CD4-positive, alpha-beta T cell (primary cell): Measurements from ENCODE around the gene ERH. TPM values are rescaled to one million over a fixed set of nuclear protein-coding genes. Genes with fewer than 3 reads are reported as not detected.

Source experiments
- ATAC-seq: fragments of 200-7000 bp; cut with Tn5 transposase; one replicate; pipeline ENCODE4 v1.10.0; 2022; ENCODE audit warnings: mild to moderate bottlenecking; ENCODE audit not compliant: poor library complexity
- CTCF ChIA-PET: fragments of 350-600 bp; sonication (Branson Sonifier 250); formaldehyde crosslinking; loops from one replicate; lab custom pipeline; 2021; ENCODE audit warnings: antibody characterized with exemption, inconsistent platforms; lab: Charles Lee
- POLR2A ChIA-PET: fragments of 350-600 bp; sonication (Branson Sonifier 250); formaldehyde crosslinking; loops from one replicate; lab custom pipeline; 2021; ENCODE audit warnings: antibody characterized with exemption, inconsistent platforms; lab: Charles Lee
- DNase-seq, 14 experiments: peaks; one replicate each; pipeline ENCODE4 v3.0.0-alpha.2; 2013 to 2020; ENCODE audit warnings: mixed read lengths in 2 of 14
- H3K27ac ChIP-seq, 2 donors: one replicate each; pipeline versions ENCODE4 v1.5.1 to v1.7.0; 2013; ENCODE audit warnings: low read length in 2 of 2, low read depth in 1 of 2, mild to moderate bottlenecking in 1 of 2
- H3K27me3 ChIP-seq, 2 experiments: 1 replicate in 1 of 2; 2 replicates in 1 of 2; pipeline versions ENCODE4 v1.6.1 to v1.7.0; 2013; ENCODE audit warnings: low read length in 2 of 2, control low read depth in 1 of 2, mild to moderate bottlenecking in 1 of 2, moderate library complexity in 1 of 2; ENCODE audit not compliant: insufficient read depth in 2 of 2, control insufficient read depth in 1 of 2
- H3K36me3 ChIP-seq: one replicate; pipeline ENCODE4 v1.6.1; 2013; ENCODE audit warnings: low read length, control low read depth; ENCODE audit not compliant: insufficient read depth
- H3K4me1 ChIP-seq: one replicate; pipeline ENCODE4 v1.6.1; 2013; ENCODE audit warnings: low read length, control low read depth; ENCODE audit not compliant: insufficient read depth
- H3K4me3 ChIP-seq: one replicate; pipeline ENCODE4 v1.5.1; 2013; ENCODE audit warnings: mild to moderate bottlenecking, low read length, moderate library complexity
- H3K9me3 ChIP-seq, 2 experiments: 1 replicate in 1 of 2; 2 replicates in 1 of 2; pipeline versions ENCODE4 v1.6.1 to v1.7.0; 2013; ENCODE audit warnings: low read length in 2 of 2, mild to moderate bottlenecking in 2 of 2, control low read depth in 1 of 2, moderate library complexity in 1 of 2; ENCODE audit not compliant: control insufficient read depth in 1 of 2, insufficient read depth in 1 of 2
- H3K27ac Mint-ChIP-seq: one replicate; pipeline ENCODE4 v1.8.0; 2020; ENCODE audit warnings: mixed read lengths
- H3K27me3 Mint-ChIP-seq: one replicate; pipeline ENCODE4 v1.8.0; 2021; ENCODE audit warnings: mixed read lengths
- H3K36me3 Mint-ChIP-seq: one replicate; pipeline ENCODE4 v1.8.0; 2021; ENCODE audit warnings: low read depth, mixed read lengths
- H3K4me1 Mint-ChIP-seq: one replicate; pipeline ENCODE4 v1.8.0; 2021; ENCODE audit warnings: low read depth, mixed read lengths
- H3K4me3 Mint-ChIP-seq: one replicate; pipeline ENCODE4 v1.8.0; 2020; ENCODE audit warnings: mild to moderate bottlenecking, mixed read lengths
- H3K9me3 Mint-ChIP-seq: one replicate; pipeline ENCODE4 v1.8.0; 2020; ENCODE audit warnings: mixed read lengths
- intact Hi-C, 2 experiments: fragments of 100-400 bp; cut with DNase I in 1 of 2; cut with micrococcal nuclease in 1 of 2; formaldehyde crosslinking; loops; one replicate each; pipeline versions ENCODE4 v1.15.1 to v1.9.0; 2023 to 2025; cut with DNase I, micrococcal nuclease
- polyA plus RNA-seq, 2 donors: library from polyadenylated mRNA; unstranded; fragments of 120-200 nt; gene quantifications; one replicate each; pipeline ENCODE4 v1.2.1, GENCODE V29; 2013
- total RNA-seq, 174 experiments: library from RNA in 2 of 174; stranded (reverse) in 2 of 174; gene quantifications; one replicate each; pipeline ENCODE4 v1.2.3 and lab custom pipeline; 2021 to 2026
- TF ChIP-seq, protein P1 (sequence below): fragments of 200-600 bp; IDR thresholded peaks from one replicate; pipeline ENCODE4 v1.8.0; 2022; ENCODE audit warnings: antibody characterized with exemption, mild to moderate bottlenecking

The ERH gene
- total RNA-seq (10 to 100 TPM; 87.0 to 96.3 TPM), total RNA-seq (lab: John Stamatoyannopoulos, UW) (27.4 to 192 (median 46.7) reads per million in 172 experiments)
- 112 TPM for polyA plus RNA-seq (2013, experiment 1 of 2)
- polyA plus RNA-seq (2013, experiment 2 of 2), result 98.1 TPM

DNA sequence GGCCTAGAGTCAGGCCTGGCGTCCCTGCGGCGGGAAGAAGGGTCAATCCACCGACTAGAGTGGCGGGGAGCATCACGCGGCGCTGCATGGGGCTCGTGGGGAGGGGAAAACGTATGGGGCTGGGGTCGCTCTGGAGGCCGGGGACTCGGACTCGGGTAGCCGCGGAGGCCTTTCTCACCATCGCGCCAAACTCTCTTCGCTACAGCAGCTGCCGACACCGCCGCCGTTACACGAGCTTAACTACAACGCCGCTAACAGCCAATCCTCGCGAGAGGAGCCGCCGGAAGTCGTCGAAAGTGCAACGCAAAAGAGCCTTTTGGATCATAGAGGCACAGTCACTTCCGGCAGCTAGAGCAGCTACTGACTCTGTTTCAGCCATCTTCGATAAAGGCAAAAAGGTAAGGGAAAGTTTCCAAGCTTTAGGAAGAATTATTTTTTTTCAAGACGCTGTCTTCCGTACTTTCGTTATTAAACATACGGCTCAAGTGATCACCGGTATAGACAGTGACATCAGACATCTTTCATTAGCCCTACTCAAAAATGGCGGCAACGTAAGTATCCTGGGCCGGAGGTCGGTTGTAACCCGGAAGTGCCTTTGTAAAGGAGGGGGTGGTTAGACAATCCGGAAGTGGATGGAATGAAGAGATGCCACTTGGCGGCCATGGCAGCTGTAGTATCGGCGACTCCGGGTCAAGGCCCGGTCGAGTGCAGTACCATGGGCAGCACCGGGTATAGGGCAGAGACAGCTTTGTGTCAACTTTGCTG lies at the start of gene ERH, which contains the start of gene SLC39A9:
Gene ERH, minus strand, starts transcription at position 247 of the 765 bp plus-strand sequence. Its CDS starts 66 bp downstream, at position 181.
Gene SLC39A9, plus strand, starts transcription at position 640 of the 765 bp plus-strand sequence. CDS start 678 bp downstream, outside the sequence.
- Mint-ChIP-seq H3K9me3 (no peaks in the 10 kb centered on the region), H3K36me3 (peaks cover 54% of the 10 kb centered on the region), H3K4me1 (peaks cover 85% of the 10 kb centered on the region), H3K27me3 (no peaks in the 10 kb centered on the region), H3K4me3 (peak within 1 kb of the TSS; percentile 96), H3K27ac (peak within 1 kb of the TSS; percentile 99)
- H3K27ac ChIP-seq, result peak within 1 kb of the TSS; percentile 82 to 92
- H3K4me1 ChIP-seq, result peaks cover 53% of the 10 kb centered on the region
- ChIA-PET POLR2A (interaction anchor here (0.7 to 2.8 kb wide), 19 partner anchors 10 to 1581 kb away, joined by 3 to 33 read pairs (median 5); partner anchors contain the start of genes COX16, DCAF5, EXD2 and MAP3K9), CTCF (interaction anchor here (1.3 to 1.9 kb wide), 3 partner anchors 62 to 269 kb away, joined by 3 to 4 read pairs (median 3); no protein-coding TSS in a partner anchor)
- intact Hi-C loops, result loop anchor here (2.0 to 10.0 kb wide), 9 partner anchors 207 to 1924 kb away; partner anchors contain the start of genes DCAF5 (in 2 of the 2), SRSF5 (in 2 of the 2), COX16 (in 1 of the 2) and MED6 (in 1 of the 2)
- H3K4me3 ChIP-seq, result peak within 1 kb of the TSS; percentile 94
- no peaks in the 10 kb centered on the region for H3K27me3 ChIP-seq
- DNase-seq (peak; percentile 90 to 98 (median 93)), ATAC-seq (peak; percentile 84)
- TF ChIP-seq, protein P1, sequence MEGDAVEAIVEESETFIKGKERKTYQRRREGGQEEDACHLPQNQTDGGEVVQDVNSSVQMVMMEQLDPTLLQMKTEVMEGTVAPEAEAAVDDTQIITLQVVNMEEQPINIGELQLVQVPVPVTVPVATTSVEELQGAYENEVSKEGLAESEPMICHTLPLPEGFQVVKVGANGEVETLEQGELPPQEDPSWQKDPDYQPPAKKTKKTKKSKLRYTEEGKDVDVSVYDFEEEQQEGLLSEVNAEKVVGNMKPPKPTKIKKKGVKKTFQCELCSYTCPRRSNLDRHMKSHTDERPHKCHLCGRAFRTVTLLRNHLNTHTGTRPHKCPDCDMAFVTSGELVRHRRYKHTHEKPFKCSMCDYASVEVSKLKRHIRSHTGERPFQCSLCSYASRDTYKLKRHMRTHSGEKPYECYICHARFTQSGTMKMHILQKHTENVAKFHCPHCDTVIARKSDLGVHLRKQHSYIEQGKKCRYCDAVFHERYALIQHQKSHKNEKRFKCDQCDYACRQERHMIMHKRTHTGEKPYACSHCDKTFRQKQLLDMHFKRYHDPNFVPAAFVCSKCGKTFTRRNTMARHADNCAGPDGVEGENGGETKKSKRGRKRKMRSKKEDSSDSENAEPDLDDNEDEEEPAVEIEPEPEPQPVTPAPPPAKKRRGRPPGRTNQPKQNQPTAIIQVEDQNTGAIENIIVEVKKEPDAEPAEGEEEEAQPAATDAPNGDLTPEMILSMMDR, result no peak
- no peaks in the 10 kb centered on the region for H3K9me3 ChIP-seq
- H3K36me3 ChIP-seq, result peaks cover 28% of the 10 kb centered on the region

DNA sequence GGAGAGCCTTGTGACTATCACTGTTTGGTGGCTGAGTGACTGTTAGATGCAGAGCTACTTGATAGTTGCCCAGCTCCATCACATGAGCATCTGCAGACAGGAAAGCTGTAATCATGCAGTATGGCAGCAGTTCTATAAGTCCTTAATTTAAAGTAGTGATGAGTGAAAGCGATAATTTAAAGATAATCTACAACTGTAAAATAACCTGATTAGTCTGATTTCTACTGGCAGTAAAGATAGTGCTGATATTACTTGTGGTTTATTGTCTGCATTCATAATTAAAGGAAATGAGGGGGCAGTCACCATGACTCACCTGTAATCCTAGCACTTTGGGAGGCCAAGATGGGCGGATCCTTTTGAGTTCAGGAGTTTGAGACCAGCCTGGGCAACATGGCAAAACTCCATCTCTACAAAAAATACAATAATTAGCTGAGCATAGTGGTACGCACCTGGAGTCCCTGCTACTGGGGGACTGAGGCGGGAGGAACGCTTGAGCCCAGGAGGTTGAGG lies 45.3 kb upstream of the ERH start:
- intact Hi-C loops, result no loop called here
- Histone ChIP-seq H3K4me3 (no peak overlapping the region), H3K9me3 (no peaks in the 10 kb centered on the region), H3K36me3 (peaks cover 15% of the 10 kb centered on the region), H3K27ac (no peak overlapping the region), H3K27me3 (no peaks in the 10 kb centered on the region), H3K4me1 (no peaks in the 10 kb centered on the region)
- TF ChIP-seq, protein P1, result no peak
- H3K4me3 Mint-ChIP-seq, result no peak overlapping the region
- ATAC-seq, result no peak
- DNase-seq, result no peak
- no peaks in the 10 kb centered on the region for H3K9me3 Mint-ChIP-seq
- H3K27ac Mint-ChIP-seq, result no peak overlapping the region
- peaks cover 62% of the 10 kb centered on the region for H3K36me3 Mint-ChIP-seq
- CTCF ChIA-PET, result no interaction called here
- H3K27me3 Mint-ChIP-seq, result no peaks in the 10 kb centered on the region
- POLR2A ChIA-PET, result no interaction called here
- H3K4me1 Mint-ChIP-seq, result no peaks in the 10 kb centered on the region

DNA sequence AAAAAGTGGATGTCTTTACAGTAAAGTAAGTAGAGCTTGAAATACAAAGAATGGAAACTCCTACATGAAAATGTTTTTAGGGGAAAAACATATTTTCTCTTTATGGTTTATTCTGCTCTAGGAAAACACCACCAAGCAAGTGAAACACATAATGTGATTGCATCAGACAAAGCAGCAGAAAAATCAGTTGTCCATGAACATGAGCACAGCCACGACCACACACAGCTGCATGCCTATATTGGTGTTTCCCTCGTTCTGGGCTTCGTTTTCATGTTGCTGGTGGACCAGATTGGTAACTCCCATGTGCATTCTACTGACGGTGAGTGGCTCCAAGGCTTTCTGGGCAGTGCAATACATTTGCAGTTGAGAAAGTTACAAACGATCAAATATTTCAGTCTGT lies 43.8 kb upstream of the ERH start:
- H3K4me3 ChIP-seq, result no peak overlapping the region
- H3K9me3 Mint-ChIP-seq, result no peaks in the 10 kb centered on the region
- H3K4me1 Mint-ChIP-seq, result no peaks in the 10 kb centered on the region
- no peaks in the 10 kb centered on the region for H3K27me3 ChIP-seq
- intact Hi-C loops, result no loop called here
- H3K27ac Mint-ChIP-seq, result no peak overlapping the region
- H3K36me3 Mint-ChIP-seq, result peaks cover 62% of the 10 kb centered on the region
- no peaks in the 10 kb centered on the region for H3K4me1 ChIP-seq
- no peak for DNase-seq
- peaks cover 15% of the 10 kb centered on the region for H3K36me3 ChIP-seq
- no peaks in the 10 kb centered on the region for H3K9me3 ChIP-seq
- H3K27me3 Mint-ChIP-seq, result no peaks in the 10 kb centered on the region
- CTCF ChIA-PET, result no interaction called here
- TF ChIP-seq, protein P1, result no peak
- POLR2A ChIA-PET, result no interaction called here
- no peak for ATAC-seq
- H3K4me3 Mint-ChIP-seq, result no peak overlapping the region
- no peak overlapping the region for H3K27ac ChIP-seq
